Epithelial cell of esophagus (primary cell): Measurements from ENCODE around the gene TAS2R40.

Experiments used
- DNase-seq: peaks from one replicate; pipeline ENCODE4 v3.0.0; 2010; ENCODE audit warnings: low read depth
- H3K4me3 ChIP-seq: 2 replicates; pipeline ENCODE4 v1.5.1; 2011; ENCODE audit warnings: mild to moderate bottlenecking, low read length, control low read depth
- CTCF ChIP-seq: IDR thresholded peaks from 2 replicates; pipeline ENCODE4 v1.5.1; 2011; ENCODE audit warnings: low read depth, mild to moderate bottlenecking, low read length, control low read depth, inconsistent platforms; ENCODE audit not compliant: insufficient read depth; ENCODE audit errors: missing control alignments

TAS2R40 gene

GRCh38 chr7:143185551-143185950, 36.3 kb upstream of the TAS2R40 start:
- H3K4me3 ChIP-seq, result no peak overlapping the region
- TF ChIP-seq CTCF, result no peak
- no peak for DNase-seq

GRCh38 chr7:143188994-143189393, 32.8 kb upstream of the TAS2R40 start:
- DNase-seq, result no peak
- no peak for TF ChIP-seq CTCF

GRCh38 chr7:143193880-143194279, 28.0 kb upstream of the TAS2R40 start:
- no peak overlapping the region for H3K4me3 ChIP-seq
- no peak for DNase-seq
- no peak for TF ChIP-seq CTCF

More at GRCh38 chr7:143188994-143189393, 32.8 kb upstream of the TAS2R40 start:
- no peak overlapping the region for H3K4me3 ChIP-seq

GRCh38 chr7:143199040-143199439, 22.8 kb upstream of the TAS2R40 start:
- DNase-seq, result no peak
- TF ChIP-seq CTCF, result no peak
- no peak overlapping the region for H3K4me3 ChIP-seq

GRCh38 chr7:143202161-143202560, 19.7 kb upstream of the TAS2R40 start:
- no peak overlapping the region for H3K4me3 ChIP-seq
- no peak for TF ChIP-seq CTCF
- DNase-seq, result no peak

GRCh38 chr7:143203386-143203785, 18.5 kb upstream of the TAS2R40 start:
- DNase-seq, result no peak
- H3K4me3 ChIP-seq, result no peak overlapping the region
- TF ChIP-seq CTCF, result no peak

- DNase-seq, result no peak
These were observed 16.1 kb upstream of the TAS2R40 start for GRCh38 chr7:143205560-143206293.

More at GRCh38 chr7:143205560-143206293, 16.1 kb upstream of the TAS2R40 start:
- no peak for TF ChIP-seq CTCF
- H3K4me3 ChIP-seq, result no peak overlapping the region
